NCI-H146 (cell line): ENCODE measurements around the gene PDGFB.
A peak's percentile ranks its signal among the peaks of the same experiment; 100 is the strongest.

Source experiments
- DNase-seq: peaks from one replicate; lab custom pipeline; 2025; lab: John Stamatoyannopoulos, UW

PDGFB gene

DNA sequence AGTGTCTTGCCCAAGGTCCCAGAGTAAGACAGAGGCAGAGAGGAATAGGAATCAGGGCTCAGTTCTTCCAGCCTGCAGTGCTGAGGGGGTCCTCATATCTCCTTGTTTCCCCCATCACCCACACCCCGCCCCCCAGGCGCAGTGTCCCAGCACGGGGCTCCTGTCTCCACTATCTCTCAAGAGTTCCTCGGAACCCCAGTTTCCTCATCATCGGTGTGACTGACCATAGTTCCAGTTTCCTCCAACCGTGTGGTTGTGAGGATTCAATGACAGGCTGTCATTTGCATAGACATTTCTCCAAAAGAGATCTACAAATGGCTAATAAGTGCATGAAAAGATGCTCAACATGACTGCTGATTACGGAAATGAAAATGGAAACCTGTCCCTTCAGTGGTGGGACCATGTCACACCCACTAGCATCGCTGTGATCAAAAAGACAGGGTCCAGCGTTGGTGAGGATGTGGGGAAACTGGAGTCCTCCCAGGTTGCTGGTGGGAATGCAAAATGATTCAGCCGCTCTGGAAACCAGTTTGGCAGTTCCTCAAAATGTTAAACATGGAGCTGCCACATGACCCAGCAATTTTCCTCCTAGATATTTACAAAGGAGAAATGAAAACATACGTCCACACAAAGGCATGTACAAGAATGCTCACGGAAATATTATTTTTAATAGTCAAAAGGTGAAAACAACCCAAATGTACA lies 31.8 kb upstream of the PDGFB start:
- DNase-seq, result no peak

DNA sequence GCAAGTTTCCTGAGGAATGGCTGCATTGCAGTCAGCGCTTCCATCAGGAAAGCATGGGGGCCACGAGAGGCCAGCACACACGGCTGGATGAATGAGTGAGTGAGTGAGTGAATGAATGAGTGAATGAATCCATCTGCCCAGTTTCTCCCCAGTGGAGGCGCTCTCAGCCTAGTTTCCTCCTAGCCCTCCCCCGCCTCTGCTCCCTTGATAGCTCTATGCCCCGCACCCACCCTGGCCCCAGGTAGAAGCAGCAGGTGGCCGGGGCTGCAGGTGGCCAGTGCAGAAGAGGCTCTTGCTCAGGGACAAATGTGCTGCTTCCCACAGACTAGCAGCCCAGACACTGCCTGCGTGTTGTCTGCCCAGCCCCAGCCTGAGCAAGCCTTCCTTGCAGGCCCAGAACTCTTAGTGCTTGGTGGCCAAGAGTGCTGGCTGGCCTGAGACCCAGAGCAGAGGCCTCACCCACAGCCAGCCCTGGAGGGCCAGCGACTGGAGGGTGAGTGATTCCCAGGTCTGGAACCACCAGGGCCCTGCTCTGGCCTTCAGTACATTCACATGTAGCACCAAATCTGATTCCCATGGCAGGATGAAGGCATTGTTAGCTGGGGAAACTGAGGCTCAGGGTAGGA lies 31.1 kb upstream of the PDGFB start:
- peak; percentile 57 for DNase-seq

DNA sequence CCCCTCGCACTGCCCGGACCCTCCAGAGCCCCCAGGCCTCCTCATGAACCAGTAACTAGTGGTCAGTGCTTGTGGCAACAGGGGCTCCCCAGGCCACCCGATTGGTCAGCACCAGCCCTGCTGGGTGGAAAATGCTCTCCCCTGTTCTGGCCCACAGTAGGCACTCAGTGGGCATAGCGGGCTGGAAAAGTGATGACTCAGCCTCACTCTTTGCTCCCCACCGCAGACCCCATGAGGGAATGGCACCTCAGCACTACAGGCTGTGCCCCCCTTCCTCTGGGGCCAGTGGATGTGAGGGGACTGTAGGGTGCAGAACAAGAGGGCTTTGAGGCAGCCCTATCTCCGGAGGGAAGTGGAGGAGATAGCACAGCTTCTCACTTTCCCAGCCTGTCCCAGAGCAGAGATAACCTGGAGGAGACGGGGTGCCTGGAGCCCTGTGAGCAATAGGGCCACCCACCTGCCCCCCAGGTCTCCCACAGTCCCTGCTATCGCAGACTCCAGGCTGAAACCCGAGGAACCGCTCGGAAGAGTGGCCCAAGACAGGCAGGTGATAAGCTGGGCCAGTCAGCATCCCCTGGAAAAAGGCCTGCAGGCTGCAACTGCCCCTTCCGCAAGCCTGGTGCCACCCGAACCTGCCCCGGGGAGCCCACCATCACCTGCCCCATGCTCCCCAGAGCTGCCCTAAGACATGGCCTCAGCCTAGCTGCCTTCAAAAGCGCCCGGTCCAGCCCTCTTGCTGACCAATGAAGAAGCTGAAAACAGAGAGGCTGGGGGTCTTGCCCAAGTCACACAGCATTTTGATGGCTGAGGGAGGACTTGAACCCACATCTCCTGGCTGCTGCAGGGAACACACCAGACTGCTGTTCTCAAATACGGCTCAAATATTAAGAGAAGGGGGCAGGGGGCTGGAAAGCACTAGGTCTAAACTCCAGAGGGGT lies 29.4 kb upstream of the PDGFB start:
- DNase-seq, result no peak

DNA sequence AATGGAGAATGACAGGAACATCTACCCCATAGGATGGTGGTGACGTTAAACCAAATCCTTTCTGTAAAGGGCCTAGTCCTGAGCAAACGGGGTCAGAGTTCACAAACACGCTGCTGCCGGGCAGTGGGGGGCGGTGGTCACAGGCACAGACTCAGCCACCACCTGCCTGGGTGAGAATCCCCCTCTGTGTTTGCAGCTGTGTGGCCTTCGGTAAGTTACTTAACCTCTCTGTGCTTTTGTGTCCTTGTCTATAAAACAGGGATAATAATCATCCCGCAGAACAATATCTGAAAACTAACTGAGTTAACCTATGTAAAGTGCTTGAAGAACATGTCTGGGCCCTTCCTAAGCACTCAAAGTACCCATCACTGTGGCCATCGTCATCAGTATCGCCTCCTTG lies 26.0 kb upstream of the PDGFB start:
- no peak for DNase-seq

DNA sequence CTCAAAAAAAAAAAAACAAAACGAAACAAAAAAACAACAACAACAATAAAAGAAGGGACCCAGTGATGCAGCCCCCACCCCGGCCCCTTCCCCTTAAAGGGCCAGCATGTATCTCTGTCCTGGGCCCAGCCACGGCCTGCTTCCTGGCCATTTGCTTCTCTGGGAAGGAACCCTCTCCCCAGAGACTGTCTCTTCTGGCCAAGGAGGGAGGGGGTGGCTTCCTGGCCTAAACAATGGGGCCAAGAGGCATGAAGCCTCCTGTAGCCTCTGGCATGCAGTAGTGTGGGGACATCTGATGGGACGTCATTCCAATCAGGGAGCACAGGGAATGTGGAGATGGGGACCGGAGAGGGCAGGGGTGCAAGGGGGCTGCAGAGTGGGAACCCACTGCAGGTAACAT lies 25.5 kb upstream of the PDGFB start:
- no peak for DNase-seq

DNA sequence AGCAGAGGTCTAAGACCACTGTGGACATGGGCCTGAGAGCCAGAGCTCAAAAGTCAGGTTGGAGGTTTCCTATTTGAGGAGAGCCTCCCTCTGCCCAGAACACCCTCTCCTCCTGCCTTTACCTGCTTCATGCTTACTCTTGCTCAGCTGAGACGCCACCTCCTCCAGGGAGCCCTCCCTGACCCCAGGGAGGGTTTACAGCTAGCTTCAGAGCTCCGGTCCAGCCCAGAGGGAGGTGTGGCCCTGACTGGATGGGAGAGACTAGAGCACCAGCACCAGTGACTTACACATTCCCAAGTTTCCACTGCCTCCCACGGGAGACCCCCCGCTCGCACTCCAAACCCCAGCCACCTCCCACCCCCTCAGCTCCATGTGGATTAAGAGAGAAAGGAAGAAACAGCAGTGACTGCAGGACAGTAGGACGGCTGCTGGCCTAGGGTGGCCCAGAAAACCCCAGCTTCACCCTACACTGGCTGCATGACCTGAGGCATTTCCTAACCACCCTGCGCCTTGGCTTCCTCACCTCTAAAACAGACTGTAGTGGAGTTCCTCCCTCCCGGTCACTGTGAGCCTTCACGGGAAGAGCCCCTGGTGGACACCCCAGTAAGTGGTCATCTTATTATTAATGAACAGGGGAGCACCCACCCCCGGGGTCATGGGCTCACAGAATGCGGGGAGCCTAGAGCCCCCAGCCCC lies 24.5 kb upstream of the PDGFB start:
- no peak for DNase-seq

DNA sequence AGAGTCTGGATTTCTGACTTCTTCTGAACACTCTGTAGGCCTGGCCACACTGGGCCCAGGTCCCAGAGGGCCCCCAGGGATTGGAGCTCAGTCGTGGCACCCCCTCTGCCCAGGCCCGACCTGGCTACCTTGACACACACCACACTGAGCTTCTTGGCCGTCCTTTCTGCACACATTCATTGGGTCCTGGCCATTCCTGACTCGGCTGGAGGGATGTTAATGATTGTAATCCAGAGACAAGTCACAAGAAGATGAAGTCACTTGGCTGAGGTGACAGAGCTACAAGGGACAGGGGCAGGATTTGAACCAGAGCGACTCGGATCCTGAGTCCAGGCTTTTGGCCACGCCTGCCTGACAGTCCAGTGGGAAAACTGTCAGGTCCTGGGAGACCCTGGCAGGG lies 23.9 kb upstream of the PDGFB start:
- no peak for DNase-seq

DNA sequence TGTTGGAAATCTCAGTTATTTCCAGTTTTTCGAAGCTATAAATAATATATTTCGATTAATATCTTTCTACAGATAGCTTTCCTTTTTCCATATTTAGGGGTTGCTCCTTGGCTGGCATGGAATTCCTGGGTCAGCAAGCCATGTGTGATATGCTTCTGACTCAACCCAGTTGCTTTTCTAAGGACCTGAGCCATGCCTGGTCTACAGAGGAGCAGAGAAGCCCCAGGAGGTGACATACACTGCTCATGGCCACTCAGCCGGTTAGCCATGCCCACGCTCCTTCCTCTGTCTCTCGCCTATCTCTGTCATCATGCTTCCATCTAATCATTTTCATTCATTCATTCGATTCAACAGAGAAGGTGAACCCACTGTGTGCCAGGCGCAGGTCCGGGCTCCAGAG lies 23.2 kb upstream of the PDGFB start:
- no peak for DNase-seq

DNA sequence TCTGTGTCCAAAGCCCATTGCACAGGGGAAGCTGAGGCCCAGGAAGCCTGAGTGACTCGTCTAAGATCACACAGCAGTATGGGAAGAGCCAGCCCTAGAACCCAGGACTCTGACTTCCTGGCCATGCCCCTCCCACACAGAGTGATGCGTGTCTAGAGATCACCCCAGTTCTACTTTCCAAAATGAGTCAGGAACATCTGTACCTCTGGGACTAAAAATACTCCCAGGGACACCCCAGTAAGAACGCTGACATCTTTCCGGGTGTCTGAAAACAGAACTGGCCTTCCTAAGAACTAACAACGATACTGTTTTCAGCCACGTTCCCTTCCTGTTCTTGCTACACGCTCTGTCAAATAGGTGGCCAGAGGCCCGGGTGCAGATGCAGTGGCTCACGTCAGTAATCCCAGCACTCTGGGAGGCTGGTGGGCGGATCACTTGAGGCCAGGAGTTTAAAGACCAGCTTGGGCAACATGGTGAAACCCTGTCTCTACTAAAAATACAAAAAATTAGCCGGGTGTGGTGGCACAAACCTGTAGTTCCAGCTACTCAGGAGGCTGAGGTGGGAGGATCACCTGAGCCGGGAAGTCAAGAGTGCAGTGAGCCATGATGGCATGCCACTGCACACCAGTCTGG lies 21.7 kb upstream of the PDGFB start:
- DNase-seq, result no peak

DNA sequence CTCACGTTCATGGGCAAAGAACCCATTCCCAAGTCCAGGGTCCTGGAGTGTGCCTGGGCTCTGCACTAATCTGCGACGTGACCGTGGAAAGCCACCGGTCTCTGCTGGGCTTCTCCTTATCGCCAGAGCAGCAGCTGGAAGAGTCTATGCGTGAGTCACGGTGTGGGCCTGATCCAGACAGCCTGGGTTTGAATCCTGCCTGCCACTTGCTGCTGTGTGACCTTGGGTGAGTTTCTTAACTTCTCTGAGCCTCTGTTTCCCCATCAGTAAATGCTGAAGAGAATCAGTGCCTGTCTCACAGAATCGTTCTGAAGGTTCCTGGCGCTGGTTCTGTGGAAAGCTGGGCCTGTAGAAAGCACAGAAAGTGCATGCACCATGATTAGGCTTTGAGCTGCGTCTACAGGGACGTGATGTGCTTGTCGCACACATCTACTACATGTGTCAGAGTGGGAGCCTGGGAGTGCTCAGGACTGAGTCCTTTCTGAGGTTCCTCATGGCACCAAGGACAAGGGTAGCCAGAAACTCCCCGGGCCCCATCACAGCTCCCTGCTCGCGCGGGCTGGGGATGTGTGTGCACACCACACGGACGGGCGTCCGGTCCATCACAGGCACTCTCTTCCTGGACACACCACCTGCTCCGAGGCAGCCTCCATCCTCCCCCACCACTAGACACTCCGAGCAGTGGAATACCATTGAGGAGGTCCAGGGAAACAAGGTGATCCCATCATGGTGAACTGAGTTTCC lies 20.5 kb upstream of the PDGFB start:
- DNase-seq, result no peak

DNA sequence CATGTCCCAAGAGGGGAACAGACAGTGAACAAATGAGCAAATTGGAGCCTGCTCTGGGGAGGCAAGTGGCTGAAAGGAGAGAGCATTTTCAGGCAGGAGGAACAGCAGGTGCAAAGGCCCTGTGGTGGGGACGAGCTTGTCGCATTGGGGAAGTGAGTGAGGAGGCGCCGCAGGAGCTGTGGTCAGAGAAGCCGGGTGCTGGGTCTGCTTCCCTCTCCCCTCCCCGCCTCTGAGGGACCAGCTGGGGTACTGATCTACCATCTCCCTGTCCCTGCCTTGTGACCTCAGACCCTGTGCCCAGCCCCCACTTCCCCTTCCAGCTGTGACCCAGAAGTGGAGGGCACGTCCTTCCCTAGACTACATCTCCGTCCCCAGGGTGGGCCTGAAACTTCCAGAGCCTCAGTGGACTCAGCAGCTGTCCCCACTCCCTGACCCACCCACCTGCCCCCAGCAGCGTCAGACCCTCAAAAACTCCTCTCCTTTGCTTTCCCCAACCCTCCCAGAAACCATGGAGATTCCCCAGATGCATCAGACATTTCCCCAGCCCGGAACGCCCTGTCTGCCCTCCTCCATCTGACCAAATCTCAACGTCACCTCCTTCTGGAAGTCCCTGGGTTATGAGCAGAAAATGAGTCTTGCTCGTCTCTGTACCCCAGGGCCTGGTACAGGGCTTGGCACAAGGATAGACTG lies 19.7 kb upstream of the PDGFB start:
- DNase-seq, result no peak

DNA sequence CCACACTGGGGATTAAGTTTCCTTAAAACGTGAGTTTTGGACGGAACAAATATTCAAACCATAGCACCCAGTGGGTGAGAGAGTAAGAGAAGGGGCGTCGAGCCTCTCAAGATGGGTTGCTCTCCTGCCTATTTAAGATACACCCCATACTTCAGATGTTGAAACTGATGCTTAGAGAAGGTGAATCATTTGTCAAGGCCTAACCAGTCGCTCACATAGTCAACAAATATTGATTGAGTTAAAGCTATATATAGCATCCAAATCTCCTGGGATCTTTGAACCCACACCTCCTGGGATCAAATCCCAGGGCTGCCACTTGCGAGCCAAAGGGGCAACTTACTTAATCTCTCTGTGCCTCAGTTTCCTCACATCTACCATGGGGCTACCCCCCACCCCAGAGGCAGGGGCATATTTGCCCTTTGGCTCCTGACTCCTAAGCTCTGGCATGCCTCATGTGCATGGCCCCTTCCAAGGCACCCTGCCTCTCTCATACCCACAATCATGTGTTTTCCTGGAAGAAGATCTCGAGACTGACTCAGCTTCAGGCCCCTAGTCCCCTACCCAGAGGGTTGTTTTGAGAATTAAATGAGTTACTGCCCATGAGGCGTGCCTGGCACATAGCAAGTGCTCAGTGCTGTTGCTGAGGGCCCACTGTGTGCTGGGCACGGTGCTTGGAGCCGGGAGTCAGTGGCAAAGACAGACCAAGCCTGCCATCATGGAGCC lies 19.0 kb upstream of the PDGFB start:
- DNase-seq, result no peak

DNA sequence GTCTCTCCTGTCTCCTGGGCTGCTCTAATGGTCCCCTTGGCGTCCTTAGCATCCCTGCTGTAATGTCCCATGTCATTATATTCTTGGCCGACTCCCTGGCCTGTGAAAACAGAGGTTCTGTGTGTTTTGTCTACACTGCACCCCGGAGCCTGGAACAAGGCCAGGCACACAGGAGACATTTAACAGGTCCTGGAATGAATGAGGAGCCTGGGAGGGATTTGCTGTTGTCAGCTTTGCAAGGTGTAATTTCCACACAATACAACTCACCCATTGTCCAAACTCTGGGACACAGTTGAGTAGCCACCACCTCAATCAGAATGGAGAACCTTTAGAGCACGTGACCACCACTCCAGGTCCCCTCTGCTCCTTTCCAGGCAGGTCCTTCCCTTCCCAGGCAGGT lies 14.9 kb upstream of the PDGFB start:
- DNase-seq, result no peak

DNA sequence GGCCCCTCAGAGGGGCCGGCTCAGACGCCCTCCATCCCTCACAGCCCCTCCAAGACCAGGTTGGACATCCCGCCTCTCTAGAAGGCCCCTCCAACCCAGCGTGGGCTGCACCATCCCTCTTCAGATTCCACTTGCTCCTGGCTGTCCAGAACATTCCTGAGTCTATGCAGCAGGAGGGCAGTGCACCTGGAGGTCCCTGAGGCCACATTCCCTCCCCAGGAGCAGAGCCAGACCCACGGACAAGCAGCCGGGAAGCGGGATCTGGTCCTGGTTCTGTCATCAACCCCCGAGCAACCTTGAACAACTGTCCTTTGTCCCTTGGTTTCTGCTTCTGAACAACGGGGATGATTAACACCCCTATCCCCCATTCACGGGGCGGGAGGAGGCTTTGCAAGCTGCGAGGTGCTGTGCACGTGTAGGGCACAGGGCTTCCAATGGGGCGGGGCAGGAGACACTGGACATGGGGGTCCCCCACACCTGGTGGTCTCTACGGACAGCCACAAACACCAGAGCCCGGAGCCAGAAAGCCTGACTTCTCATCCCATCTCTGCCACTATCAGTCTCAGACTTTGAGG lies 13.2 kb upstream of the PDGFB start:
- no peak for DNase-seq

DNA sequence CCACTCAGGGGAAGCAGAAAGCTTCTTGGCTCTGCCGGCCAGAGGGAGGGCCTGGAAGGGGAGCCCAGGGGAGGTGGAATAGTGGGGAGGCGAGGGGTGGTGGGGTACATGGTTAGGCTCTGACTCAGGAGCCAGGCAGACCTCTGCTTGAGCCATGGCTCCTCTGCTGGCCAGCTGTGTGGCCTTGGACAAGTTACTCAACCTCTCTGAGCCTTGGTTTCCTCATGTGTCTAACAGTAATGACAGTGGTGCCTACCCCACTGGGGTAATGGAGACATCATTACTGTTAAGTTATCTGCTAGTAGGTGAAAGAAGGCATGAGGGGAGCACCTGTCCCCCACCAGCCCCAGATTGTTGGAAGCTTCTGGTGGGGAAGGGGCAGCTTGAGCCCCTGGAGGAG lies 12.2 kb upstream of the PDGFB start:
- DNase-seq, result no peak

DNA sequence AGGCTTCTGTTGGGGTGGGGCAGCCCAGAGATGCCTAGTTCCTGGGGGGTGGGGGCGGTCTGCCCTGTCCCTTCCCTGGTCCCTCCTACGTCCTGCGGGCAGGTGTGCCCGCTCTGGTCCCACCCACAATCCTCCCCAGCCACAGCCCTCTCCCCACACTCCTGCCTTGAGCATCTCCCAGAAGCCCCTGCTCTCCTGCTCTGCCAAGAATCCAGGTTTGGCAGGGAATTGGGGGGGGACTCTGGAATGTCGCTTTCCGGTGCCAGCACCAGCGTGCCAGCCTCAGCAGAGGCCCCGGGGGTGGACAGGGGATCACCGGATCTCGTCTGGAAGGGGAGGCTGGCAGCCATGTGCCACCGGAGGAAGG lies 11.4 kb upstream of the PDGFB start:
- no peak for DNase-seq

DNA sequence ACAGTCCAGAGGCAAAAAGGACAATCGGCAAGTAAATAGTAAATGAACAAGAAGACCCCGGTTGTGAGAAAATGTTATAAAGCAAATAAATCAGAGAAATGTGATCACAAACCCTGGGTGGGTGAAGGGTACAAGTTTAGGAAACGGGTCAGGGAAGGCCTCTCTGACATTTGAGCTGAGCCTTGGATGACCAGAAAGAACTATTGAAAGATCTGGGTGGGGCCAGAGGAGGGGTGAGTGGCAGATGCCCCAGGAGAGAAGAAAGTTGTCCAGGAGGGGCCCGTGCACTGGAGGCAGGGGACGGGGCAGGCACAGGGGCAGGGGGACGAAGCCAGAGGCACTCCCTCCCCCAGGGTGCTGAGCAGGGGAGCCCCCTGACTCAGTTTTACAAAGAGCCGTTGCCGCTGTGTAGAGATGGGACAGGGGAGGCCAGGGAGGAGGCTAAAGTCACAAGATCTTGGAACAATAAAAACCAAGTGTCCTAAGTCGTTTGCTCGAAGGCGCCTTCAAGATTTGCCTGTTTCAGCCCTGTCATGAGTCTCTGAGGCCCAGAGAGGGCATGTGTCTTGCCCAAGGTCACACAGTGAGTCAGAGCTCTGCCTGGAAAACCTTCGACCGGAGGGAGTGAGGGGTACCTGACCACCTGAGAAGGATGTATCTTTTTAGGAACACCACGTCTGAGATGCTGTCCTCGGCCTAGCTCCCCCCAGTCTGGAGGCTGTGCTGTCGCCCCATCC lies 10.8 kb upstream of the PDGFB start:
- DNase-seq, result no peak

DNA sequence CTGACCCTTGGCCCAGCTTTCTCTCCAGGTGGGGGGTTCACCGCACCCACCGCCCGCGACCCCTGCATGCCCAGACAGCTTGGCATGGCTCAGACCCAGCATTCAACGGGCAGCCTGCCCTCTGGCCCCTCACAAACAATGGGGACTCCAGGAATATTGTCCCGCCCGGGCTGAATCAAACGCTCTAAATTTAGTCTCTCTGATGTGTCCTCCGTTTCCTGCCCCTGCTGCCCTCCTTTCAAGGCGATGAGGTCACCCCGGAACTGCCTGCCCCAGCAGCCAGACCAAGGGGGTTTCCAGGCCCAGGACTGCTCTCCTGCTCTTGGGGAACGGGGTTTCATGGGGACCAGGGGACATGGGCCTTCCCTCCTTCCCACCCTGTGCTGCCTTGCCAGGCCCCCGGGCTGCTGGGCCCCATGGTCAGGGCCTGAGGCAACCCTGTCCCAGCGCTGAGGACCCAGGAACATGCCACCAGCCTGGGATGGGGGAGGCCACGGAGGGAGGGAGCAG lies 10.1 kb upstream of the PDGFB start:
- DNase-seq, result no peak

DNA sequence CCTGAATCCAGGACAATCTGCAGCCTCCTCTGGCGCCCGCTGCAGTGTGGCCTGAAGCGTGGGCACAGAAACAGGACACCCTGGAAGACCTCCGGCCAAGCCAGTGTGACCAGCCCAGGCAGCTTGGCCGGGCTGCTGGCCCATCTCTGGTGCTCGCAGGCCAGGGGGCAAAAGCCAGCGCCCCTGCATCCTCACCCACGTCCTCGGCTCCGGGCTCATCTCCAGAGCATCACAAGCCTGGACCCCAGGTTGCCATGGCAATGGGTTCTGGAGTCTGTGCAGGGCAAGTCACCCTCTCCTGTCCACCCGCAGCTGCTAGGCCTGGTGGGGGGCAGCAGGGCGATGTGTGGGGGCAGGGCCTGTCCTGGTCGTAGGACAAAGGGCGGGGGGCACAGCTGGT lies 9.3 kb upstream of the PDGFB start:
- DNase-seq, result no peak
